Gastrocnemius medialis (tissue), 4 donors: ENCODE measurements around the gene RPL35.

Experiments
- POLR2A ChIP-seq, 2 donors: fragments of 450-650 bp; IDR thresholded peaks; one replicate each; pipeline ENCODE4 v1.6.1; 2017; ENCODE audit warnings: antibody characterized with exemption in 2 of 2, mild to moderate bottlenecking in 2 of 2, moderate library complexity in 2 of 2
- TF ChIP-seq, protein P1 (sequence below), 5 experiments: fragments of 450-650 bp in 3 of 5; fragments of 200-600 bp in 2 of 5; sonication (generic) in 2 of 5; IDR thresholded peaks in 4 of 5; conservative IDR thresholded peaks in 1 of 5; 1 replicate in 4 of 5; 2 replicates in 1 of 5; pipeline ENCODE4 v1.5.1; 2016 to 2019; ENCODE audit warnings: antibody characterized with exemption in 5 of 5, mild to moderate bottlenecking in 3 of 5, moderate library complexity in 3 of 5

GRCh38 chr9:124829334-124829669 lies 32.5 kb downstream of the RPL35 start:
- TF ChIP-seq, protein P1, sequence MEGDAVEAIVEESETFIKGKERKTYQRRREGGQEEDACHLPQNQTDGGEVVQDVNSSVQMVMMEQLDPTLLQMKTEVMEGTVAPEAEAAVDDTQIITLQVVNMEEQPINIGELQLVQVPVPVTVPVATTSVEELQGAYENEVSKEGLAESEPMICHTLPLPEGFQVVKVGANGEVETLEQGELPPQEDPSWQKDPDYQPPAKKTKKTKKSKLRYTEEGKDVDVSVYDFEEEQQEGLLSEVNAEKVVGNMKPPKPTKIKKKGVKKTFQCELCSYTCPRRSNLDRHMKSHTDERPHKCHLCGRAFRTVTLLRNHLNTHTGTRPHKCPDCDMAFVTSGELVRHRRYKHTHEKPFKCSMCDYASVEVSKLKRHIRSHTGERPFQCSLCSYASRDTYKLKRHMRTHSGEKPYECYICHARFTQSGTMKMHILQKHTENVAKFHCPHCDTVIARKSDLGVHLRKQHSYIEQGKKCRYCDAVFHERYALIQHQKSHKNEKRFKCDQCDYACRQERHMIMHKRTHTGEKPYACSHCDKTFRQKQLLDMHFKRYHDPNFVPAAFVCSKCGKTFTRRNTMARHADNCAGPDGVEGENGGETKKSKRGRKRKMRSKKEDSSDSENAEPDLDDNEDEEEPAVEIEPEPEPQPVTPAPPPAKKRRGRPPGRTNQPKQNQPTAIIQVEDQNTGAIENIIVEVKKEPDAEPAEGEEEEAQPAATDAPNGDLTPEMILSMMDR (IDR thresholded peaks at IDR 0.05 in 4 of 5, conservative IDR thresholded peaks at IDR 0.05 in 1 of 5) = no peak
- TF ChIP-seq POLR2A (IDR thresholded peaks at IDR 0.05) = no peak
